HFF-Myc (cell line): ENCODE results near the gene MRPL18.

Source experiments
- DNase-seq: peaks from one replicate; pipeline ENCODE4 v3.0.0-alpha.2; 2011; ENCODE audit warnings: low read depth; ENCODE audit errors: extremely low read depth
- H3K4me3 ChIP-seq: replicated peaks from 2 replicates; pipeline ENCODE4 v1.5.1; 2011; ENCODE audit warnings: low read depth, mild to moderate bottlenecking, control low read depth, low read length
- CTCF ChIP-seq: IDR thresholded peaks from 2 replicates; pipeline ENCODE4 v1.5.1; 2012; ENCODE audit warnings: mild to moderate bottlenecking, low read depth, low read length, control low read depth; ENCODE audit errors: missing control alignments

The MRPL18 gene

GRCh38 chr6:159842035-159842434 is 51.8 kb downstream of the MRPL18 start:
- H3K4me3 ChIP-seq = no peak overlapping the region
- TF ChIP-seq CTCF = peak; percentile 36
- DNase-seq = no peak

- no peak for TF ChIP-seq CTCF
- DNase-seq = no peak
- H3K4me3 ChIP-seq = no peak overlapping the region
These were observed 54.7 kb downstream of the MRPL18 start for GRCh38 chr6:159844737-159845645.
